HG02870 (cell line): ENCODE results near the gene TTLL10.

Experiments
- ATAC-seq: cut with Tn5 transposase; IDR thresholded peaks from one replicate; pipeline ENCODE4 v1.9.1; 2021; ENCODE audit warnings: mild to moderate bottlenecking, moderate library complexity; ENCODE audit not compliant: unreplicated experiment

Gene TTLL10

DNA sequence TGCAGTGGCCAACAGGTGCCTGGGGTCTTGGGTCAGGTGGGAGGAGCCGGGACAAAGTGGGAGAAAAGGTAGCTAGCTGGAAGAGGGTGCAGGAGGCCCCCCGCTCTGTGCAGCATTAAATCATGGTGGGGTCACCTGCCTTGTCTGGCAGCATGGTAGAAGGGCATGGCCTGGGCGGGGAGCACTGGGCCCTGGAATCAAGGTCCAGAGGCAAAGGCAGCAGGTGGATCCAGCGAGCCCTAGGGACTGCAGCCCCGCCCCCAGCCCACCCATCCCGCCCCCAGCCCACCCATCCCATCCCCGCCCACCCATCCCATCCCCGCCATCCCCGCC lies 16.7 kb upstream of the TTLL10 start:
- ATAC-seq = no peak

DNA sequence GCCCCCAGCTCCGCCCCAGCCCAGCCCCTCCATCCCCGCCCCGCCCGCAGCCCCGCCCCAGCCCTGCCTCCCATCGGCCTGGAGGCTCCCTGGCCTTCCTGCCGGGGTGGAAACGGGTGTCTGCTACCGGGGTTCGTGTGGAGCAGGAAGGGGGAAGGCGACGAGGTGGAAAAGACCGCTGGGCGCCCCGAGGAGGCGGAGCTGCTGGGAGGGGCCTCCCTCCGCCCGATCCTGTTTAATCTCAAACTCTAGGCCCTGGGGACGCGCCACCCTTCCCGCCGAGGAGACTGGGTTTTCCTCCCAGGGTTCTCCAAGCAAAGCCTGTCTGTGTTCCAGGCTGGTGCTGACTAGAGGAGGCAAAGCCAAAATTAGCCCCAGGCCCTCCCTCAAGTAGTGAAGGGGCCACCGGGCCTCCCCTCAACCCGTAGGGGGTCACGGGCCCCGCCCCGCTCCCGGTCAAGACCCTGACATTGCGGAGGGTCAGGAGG lies 16.2 kb upstream of the TTLL10 start:
- no peak for ATAC-seq

DNA sequence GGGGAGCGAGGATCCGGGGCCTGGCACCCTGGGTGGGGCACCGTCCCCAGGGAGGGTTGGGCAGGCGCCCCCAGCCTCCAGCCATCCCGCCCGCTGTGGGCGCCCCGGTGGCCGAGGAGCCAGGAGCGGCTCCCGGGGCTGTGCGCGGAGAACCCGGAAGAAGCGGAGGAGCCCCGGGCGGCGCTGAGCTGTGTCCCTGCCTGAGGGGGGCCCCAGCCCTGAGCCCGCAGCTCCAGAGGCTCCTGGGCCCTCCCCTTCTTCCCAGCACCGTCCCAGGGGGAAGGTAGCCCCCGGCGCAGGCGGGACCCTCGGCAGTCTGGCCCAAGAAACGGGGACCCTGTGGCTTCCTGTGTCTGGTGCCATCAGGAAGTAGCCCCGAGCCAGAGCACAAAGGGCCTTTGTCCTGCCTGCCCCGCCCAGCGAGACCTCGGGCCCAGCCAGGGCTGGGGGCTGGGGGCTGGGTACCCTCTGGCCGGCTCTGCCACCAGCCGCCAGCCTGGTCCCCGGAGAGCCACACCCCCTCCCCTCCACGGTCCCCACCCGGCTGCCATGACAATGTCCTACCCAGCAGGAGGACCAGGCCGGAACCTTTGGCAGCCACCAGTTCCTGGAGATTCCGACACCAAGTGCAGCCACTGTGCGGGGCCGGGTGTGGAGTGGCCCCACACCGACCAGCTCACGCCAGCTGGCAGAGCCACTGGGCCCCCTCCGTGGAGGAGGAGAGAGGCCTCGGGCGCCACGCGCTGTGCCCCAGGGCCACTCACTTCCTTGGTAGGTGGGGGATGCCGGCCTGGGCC lies 15.6 kb upstream of the TTLL10 start:
- no peak for ATAC-seq

DNA sequence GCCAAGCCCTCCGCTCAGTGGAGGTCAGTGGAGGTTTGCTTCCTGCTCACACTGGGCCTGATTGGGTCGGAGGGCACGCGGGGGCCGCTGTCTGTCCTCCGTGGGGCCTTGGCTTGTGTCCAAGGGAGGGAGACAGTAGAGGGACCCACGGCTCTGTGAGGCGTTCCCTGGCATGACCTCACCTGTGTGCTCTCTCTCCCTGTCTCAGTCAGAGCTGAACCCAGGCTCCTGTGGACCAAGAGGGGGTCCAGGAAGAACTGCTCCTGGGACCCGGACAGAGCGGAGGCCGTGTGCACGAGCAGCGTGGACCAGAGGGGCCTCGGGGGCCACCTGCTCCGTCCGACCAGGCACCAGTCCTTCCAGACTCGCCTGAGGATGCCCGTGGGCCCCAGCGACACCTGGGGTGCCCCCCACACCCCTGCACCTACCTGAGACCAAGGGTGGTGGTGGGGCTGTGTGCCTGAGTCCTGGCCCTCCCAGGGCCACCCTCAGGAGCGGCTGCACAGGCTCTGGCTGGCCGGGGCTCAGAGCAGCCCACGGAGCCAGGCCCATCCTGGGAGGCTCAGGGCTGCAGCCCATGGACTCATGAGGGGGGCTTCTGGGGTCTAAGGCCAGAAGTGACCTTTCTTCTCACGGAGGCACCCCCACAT lies 13.3 kb upstream of the TTLL10 start:
- no peak for ATAC-seq

DNA sequence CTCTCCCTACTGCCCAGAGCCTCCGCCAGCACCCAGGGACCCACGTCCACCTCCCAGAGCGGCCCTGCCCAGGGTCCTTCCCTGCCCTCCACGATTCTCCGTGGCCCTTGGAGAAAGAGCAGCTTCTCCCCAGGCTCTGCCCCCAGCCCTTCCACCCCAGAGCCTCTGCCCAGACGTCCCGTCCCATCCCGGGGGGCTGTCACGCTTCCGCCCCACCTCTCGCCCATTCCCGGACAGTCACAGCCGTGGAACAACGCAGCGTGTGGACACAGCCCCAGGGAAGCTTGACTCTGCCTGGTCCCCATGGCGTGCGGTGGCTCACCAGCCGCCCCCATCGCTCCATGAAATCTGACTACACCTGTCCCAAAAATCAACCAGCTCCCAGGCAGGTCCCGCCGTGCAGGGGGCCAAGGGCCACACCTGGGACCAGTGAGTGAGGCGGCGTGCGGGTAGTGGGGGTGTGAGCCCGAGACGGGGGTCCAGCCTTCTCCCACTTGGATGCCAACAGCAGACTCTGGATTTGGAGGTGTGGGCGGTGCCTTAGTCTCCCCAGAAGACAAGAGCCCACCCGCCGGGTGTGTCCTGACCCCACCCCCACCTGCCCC lies 12.5 kb upstream of the TTLL10 start:
- no peak for ATAC-seq

DNA sequence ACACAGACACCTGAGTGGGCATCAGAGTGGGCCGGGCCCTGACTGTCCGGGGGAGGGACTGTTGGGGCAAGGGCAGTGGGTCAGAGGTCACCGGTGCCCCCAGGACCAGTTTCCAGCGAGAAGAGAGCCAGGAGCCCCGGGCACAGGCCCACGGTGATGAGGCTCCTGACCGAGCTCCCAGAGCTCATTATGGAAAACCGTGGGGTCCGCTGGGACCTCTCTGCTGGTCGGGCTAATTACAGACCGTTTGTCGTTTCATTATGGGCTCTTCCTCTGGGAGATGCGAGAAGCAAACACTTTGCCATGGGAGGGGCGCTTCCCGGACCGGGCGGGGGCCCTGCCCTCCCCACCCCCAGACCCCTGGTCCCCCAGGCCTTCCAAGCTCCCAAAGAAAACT lies 12.0 kb upstream of the TTLL10 start:
- no peak for ATAC-seq

DNA sequence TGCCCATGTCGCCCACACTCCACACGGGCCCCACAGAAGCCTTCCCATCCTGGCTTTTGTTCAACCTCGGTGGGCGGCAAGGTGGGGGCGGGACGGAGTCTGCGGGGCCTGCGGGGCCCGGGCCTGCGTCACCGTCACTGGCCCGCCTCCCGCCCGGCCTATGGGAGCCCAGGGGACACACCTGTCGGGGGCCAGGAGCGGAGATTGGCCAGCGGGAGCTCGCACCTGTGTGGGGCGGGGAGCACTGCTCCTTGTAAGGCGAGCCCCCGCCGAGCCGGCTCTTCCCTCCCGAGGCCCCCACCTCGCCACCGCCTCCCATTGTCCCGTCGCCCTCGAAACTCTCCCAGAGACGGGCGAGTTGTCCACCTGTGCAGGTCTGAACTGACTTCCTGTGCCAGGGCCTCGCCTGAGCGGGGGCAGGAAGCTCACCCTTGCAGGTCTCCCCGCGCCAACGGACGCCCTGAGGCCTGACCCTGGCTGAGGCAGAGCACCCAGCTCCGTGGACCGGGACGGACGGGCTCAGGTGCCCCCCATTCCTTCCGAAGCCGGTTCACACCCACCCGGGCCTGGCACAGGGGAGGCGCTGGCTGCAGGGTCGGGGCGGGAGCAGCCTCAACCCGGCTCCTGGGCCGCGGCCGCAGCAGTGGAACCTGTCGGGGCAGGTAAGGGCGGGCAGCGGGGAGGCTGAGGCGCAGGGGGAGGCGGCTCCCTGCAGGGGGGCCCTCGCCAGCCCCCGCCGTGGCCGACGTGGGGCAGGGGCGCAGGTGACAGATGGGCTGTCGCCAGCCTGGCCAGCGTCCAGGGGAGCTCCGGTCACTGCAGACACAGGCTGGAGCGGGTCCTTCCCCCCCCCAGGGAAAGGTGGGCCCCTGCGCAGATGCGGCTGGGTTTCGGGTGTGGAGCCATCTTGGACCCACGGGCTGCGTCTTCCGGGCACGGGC lies 10.8 kb upstream of the TTLL10 start:
- no peak for ATAC-seq

DNA sequence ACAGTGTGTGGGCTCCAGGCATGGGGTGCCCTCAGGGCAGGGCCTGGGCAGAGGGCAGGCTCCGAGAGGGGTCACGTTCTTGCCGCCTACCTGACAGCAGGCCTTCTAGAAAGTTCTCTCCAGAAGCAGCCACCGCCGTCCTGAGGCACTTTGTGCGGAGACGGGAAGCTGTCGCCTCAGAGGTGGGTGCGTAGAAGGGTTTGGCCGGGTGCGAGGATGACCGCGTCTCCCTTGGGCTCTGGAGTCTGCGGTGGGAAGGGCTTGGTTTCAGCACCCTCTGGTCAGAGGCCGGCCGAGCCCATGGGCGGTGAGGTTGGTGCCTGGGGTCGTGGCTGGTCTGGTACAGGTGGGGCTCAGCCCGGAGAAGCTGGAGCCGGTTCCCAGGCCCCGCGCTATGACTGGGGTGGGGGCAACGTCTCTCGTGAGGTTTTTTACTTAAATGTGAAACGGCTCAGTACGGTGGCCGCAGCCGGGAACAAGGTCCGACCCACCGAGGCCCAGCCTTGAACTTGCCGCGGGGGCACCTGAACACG lies 10.1 kb upstream of the TTLL10 start:
- ATAC-seq = no peak

DNA sequence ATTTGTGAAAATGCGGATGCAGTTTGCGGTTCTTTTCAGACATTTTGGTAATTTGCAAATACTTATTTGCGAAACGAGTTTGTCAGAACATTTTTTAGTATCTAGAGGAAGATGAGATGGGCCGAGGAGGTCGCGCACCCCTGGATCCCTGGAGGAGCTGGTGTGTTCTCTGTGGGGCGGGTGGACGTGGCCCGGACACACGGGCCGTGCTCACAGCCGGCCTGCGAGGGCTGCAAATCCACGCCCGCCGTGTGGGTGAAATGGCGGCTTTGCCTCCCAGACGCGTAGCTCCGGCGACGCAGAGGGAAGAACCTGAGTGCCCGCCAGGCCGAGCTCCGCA lies 9.3 kb upstream of the TTLL10 start:
- ATAC-seq = no peak

DNA sequence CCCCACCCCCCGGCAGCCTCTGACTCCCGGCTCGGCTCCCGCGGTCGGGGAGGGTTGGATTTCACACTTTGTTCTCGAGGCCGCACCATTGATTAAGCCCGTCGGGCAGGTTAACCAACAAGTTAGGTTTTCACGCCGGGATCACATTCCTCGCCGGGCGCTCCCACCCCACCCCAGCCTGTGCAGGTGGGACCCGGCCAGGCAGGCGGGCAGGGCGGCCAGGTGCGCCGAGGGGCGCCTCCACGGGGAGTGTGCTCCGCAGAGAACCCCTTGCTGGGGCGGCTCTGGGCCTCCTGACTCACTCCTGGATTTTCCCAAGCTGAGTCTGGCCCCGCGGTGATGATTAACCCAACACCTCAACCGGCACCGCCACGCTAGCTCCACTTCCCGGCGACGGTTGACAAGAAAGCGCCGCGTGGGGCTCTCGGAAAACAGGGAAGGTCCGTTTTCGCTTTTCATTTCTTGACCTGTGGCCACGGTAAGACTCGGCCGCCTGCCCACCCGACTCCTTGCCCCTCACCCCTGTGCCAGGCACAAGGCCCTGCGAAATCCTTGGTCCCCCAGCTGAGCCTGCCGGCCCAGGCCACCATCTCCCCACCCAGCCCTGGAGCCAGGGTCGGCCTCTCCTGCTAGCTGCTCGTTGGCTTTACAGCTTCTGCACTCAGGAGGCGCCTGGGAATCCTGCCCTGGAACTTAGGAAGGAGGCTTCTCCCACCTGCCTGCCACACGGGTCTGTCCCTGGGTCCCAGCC lies 8.8 kb upstream of the TTLL10 start:
- no peak for ATAC-seq

DNA sequence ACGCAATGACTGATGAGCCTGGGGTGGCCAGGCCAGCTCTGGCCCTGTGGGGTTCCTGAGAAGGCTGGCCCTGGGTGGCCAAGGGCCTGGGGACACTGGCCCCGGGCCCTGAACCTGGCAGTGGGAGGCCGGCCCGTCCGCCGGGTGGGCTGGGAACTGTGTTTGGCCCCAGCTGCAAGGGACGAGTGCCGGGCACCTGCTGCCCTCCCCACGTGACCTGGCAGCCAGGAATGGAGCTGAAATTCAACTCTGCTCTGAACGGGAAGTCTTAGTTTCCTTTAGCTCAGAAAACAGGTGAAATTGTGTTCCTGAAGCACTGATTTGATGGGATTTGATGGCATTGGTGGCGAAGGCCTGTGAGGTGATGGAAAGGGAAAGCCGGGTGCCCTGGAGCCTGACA lies 8.2 kb upstream of the TTLL10 start:
- ATAC-seq = no peak

DNA sequence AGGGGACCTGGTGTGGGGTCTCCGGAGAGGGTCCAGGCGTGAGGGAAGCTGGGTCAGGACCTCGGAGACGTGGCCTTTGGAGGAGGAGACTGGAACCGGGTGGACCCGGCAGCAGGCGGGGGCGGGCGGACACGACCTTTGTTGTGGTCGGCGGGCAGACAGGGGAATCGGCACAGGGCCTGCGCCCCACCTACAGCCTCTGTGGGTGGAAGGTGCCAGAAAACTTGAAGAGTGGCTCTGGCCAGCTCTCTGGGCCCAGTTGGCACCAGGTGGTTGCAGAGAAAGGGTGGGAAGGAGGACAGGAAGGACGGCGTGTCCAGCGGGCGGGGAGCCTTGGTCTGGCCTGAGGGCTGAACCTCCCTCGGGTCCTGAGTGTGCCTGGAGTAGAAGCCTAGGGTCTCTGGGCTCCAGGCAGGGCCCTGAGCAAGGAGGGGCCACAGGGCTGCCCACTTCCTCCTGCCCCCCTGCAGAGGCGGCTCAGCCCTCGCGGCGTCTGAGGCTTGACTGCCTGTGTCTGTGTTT lies 7.7 kb upstream of the TTLL10 start:
- ATAC-seq = no peak

DNA sequence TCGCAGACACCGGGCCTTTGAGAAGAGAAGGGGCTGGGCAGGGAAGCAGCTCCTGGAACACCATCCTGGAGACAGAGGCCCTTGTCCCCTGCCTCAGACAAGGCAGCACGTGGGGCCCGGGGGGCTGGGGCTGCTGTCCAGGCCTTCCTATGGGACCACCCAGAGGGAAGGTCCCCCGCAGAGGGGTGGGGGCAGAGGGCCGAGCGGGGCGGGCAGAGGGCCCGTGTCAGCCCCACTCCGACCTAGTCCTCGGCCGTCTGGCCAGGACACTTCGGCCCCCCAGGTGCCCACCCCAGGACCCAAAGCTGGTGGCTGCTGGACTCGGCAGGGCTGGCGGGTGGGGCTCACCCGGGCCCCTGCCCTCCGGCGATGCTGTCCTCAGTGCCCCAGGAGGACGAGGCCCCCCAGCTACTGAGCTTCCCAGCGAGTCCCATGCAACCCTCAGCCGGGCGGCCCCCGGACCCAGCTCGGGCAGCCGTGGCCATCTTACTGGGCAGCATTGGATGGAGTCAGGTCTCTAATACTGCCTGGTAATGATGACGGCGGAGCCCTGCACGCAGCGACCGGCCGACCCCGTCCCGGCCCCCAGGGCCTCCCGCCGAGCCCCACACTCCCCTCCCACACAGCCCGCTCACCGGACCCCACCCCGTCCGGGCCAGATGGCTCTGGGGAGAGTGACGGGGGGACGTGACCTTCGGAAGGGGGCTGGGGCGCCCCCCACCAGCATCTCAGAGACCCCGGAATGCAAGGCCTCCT lies 6.9 kb upstream of the TTLL10 start:
- no peak for ATAC-seq

DNA sequence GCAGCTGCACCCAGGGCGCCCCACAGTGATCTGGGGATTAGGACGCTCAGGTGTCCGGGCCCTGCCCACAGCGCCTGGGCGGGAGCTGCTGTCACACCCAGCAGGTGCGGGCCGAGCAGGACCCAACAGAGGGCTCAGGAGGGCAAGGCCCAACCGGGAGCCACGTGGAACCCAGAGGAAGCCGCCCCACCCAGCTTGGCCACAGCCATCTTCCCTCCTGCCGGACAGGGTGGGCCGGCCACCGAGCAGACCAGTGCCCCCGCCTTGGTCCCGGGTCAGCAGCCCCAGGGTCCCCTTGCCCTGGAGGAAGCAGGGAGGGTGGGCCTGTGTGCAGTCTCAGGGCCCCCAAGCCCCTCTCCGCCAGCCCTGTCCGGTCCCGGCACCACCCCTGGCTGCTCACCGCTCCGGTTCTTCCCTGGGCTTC lies 6.3 kb upstream of the TTLL10 start:
- no peak for ATAC-seq

DNA sequence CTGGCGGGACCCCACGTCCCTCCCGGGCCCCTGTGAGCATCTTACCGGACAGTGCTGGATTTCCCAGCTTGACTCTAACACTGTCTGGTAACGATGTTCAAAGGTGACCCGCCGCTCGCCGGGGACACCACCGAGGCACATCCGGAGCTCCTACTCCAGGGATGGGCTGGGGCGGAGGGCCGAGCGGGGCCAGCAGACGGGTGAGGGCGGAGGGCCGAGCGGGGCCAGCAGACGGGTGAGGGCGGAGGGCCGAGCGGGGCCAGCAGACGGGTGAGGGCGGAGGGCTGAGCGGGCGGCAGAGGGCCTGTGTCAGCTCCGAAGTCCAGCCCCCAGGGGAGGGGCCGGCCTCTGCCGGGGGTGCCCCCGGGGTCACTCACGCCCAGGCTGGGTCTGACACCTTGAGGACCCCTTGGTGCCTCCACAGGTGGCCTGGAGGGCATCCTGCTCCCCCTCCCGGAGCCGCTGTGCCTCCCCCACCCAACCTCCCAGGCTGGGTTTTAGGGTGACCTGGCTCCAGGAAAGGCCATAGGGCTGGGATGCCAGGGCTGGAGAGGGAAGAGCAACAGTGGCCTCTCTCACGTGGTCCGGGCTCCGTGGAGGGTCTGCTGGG lies 5.7 kb upstream of the TTLL10 start:
- no peak for ATAC-seq

DNA sequence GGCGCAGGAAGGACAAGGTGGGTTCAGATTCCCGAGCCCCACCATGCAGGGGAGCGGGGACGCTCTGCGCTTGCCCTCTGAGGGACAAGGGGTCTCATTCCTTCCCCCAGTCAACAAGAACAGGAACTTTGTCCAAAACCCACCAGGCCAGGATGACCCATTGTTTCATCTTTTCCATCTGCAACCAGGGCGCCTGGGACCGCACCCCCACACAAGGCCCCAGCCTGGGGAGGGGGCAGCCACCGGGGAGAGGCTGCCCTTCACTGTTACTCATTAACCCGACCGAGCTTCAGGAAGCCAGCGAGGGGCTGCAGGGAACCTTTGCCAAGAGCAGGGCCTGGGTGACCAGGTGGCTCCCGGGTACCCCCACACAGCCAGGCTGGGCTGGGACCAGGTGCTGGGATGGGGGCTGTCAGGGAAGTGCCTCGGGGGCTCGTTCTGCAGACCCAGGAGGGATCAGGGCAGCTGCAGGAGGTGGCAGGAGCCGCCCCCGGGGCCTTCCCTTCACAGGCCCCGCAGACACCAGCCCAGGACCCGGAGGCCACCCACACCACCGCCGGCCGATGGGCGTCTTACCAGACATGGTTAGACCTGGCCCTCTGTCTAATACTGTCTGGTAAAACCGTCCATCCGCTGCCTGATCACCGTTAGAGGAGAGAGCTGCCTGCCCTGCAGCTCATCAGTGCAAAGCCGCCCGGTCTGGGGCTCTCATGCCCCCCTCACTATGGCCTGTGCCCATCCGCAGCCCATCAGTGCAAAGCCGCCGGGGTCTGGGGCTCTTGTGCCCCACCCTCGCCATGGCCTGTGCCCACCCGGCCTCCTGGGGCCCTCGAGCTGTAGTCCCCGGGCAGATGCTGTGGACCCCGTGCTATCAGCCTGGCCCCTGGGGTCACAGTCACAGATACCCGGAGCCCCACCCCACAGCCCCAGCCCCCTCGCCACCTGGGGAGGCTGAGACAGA lies 4.9 kb upstream of the TTLL10 start:
- ATAC-seq = no peak

DNA sequence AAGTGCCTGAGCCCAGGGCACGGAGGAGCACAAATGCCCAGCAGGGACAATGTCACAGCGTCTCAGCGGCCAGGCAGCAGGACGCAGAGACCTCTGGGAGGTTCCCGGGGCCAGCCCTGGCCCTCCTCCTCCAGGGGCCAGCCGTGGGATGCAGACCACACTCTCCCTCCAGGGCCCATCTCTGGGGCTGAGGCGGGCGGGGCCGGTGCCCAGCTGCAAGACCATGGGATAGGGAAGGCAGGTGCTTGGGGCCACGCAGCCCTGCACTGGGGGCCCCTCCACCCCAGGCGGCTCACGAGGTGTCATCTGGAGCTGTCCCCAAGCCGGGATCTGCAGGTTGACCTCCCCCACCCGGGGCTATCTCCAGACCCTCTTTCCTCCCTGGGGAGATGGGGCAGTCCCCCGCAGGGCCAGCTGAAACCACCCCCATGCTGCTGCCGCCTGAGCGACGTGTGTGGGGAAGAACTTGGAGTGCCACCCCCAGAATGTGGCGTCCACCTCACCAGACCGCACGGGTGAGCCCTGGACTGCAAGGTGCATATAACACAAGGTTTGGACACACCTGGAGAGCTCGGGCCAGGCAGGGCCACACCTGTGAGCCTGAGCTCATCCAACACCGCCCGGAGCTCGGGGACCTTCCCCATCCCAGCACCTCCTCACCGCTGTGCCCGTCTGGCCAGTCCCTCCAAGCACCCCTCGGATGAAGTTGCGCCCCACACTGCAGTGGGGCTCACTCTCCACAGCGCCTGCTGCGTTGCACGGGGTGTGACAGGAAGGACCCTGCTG lies 4.1 kb upstream of the TTLL10 start:
- ATAC-seq = no peak
